Measurements from ENCODE around the gene MUC5B.

- TF ChIP-seq, protein P1, sequence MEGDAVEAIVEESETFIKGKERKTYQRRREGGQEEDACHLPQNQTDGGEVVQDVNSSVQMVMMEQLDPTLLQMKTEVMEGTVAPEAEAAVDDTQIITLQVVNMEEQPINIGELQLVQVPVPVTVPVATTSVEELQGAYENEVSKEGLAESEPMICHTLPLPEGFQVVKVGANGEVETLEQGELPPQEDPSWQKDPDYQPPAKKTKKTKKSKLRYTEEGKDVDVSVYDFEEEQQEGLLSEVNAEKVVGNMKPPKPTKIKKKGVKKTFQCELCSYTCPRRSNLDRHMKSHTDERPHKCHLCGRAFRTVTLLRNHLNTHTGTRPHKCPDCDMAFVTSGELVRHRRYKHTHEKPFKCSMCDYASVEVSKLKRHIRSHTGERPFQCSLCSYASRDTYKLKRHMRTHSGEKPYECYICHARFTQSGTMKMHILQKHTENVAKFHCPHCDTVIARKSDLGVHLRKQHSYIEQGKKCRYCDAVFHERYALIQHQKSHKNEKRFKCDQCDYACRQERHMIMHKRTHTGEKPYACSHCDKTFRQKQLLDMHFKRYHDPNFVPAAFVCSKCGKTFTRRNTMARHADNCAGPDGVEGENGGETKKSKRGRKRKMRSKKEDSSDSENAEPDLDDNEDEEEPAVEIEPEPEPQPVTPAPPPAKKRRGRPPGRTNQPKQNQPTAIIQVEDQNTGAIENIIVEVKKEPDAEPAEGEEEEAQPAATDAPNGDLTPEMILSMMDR (IDR thresholded peaks at IDR 0.05), result no peak
- no peak for TF ChIP-seq POLR2A (IDR thresholded peaks at IDR 0.05)
These were observed 24.8 kb upstream of the MUC5B start for GRCh38 chr11:1197886-1198560.

All from esophagus squamous epithelium (tissue), 4 donors.